CD4-positive, alpha-beta T cell treated with Interleukin-17A for 1 hour (primary cell): ENCODE measurements around the gene RIMS4.
A peak's percentile ranks its signal among the peaks of the same experiment; 100 is the strongest.

Experiments used
- DNase-seq: peaks from one replicate; pipeline ENCODE4 v3.0.0-alpha.2; 2020

Gene RIMS4

GRCh38 chr20:44736170-44737021 lies 74.0 kb downstream of the RIMS4 start:
- DNase-seq: peak; percentile 57

GRCh38 chr20:44735816-44736169 lies 74.6 kb downstream of the RIMS4 start:
- no peak for DNase-seq

GRCh38 chr20:44734938-44735337 lies 75.4 kb downstream of the RIMS4 start:
- DNase-seq: no peak

- DNase-seq: peak; percentile 56
These were observed 76.8 kb downstream of the RIMS4 start for GRCh38 chr20:44733341-44734069.

- no peak for DNase-seq
These were observed 78.0 kb downstream of the RIMS4 start for GRCh38 chr20:44732327-44732726.

- DNase-seq: no peak
These were observed 78.7 kb downstream of the RIMS4 start for GRCh38 chr20:44731657-44732056.

- DNase-seq: no peak
These were observed 79.9 kb downstream of the RIMS4 start for GRCh38 chr20:44730441-44730840.

- DNase-seq: no peak
These were observed 81.4 kb downstream of the RIMS4 start for GRCh38 chr20:44728801-44729443.

GRCh38 chr20:44727651-44728050 lies 82.7 kb downstream of the RIMS4 start:
- no peak for DNase-seq

- no peak for DNase-seq
These were observed 83.3 kb downstream of the RIMS4 start for GRCh38 chr20:44727039-44727438.

GRCh38 chr20:44725837-44726236 lies 84.5 kb downstream of the RIMS4 start:
- no peak for DNase-seq

- no peak for DNase-seq
These were observed 85.8 kb downstream of the RIMS4 start for GRCh38 chr20:44724423-44725091.

GRCh38 chr20:44723798-44724362 lies 86.5 kb downstream of the RIMS4 start:
- no peak for DNase-seq

GRCh38 chr20:44723391-44723790 lies 87.0 kb downstream of the RIMS4 start:
- no peak for DNase-seq

GRCh38 chr20:44722990-44723389 lies 87.4 kb downstream of the RIMS4 start:
- no peak for DNase-seq

- no peak for DNase-seq
These were observed 88.6 kb downstream of the RIMS4 start for GRCh38 chr20:44721785-44722054.

- DNase-seq: no peak
These were observed 89.2 kb downstream of the RIMS4 start for GRCh38 chr20:44720997-44721784.

GRCh38 chr20:44720621-44720996 lies 89.7 kb downstream of the RIMS4 start:
- no peak for DNase-seq

GRCh38 chr20:44719841-44720240 lies 90.5 kb downstream of the RIMS4 start:
- DNase-seq: no peak

- no peak for DNase-seq
These were observed 92.4 kb downstream of the RIMS4 start for GRCh38 chr20:44717986-44718385.

- no peak for DNase-seq
These were observed 93.8 kb downstream of the RIMS4 start for GRCh38 chr20:44716309-44717106.
